Adrenal gland (tissue), 5 donors: Measurements from ENCODE around the gene EDARADD.

Experiments
- CTCF ChIP-seq, 6 experiments: fragments of 450-650 bp in 4 of 6; fragments of 200-600 bp in 2 of 6; sonication (generic) in 1 of 6; IDR thresholded peaks; 1 replicate in 5 of 6; 2 replicates in 1 of 6; pipeline versions ENCODE4 v1.5.1 to v1.8.0; 2016 to 2021; ENCODE audit warnings: antibody characterized with exemption in 6 of 6, mild to moderate bottlenecking in 2 of 6, moderate library complexity in 1 of 6
- POLR2A ChIP-seq, 2 donors: fragments of 450-650 bp; IDR thresholded peaks; one replicate each; pipeline ENCODE4 v1.6.1; 2017; ENCODE audit warnings: antibody characterized with exemption in 2 of 2, mild to moderate bottlenecking in 2 of 2, moderate library complexity in 1 of 2
- donor health status: DM: no; HTN: no; CAD: no.

- no peak for TF ChIP-seq CTCF (IDR thresholded peaks at IDR 0.05)
- no peak for TF ChIP-seq POLR2A (IDR thresholded peaks at IDR 0.05)
These were observed 113.1 kb downstream of the EDARADD start for GRCh38 chr1:236507022-236507700.
